Renal pelvis (tissue), 4 donors: ENCODE data around the gene SMARCA2. TPM values are rescaled to one million over a fixed set of nuclear protein-coding genes. Genes with fewer than 3 reads are reported as not detected.

Experiments used
- DNase-seq: peaks from one replicate; pipeline ENCODE4 v3.0.0-alpha.2; 2013
- polyA plus RNA-seq, 3 donors: library from polyadenylated mRNA; unstranded; fragments of 120-200 nt; gene quantifications; one replicate each; pipeline ENCODE4 v1.2.1, GENCODE V29; 2013; ENCODE audit not compliant: insufficient read length in 3 of 3

SMARCA2 gene
- polyA plus RNA-seq, 3 donors, result 75.9 to 115 (median 106) TPM

- DNase-seq, result no peak
These were observed 6.8 kb upstream of the SMARCA2 start for GRCh38 chr9:2008372-2008771.

GRCh38 chr9:2012347-2012746 is 2.8 kb upstream of the SMARCA2 start:
- no peak for DNase-seq

- DNase-seq, result no peak
These were observed 1.2 kb upstream of the SMARCA2 start for GRCh38 chr9:2013743-2014475.

GRCh38 chr9:2015581-2016407 is 647 bp downstream of the SMARCA2 start:
- peak; percentile 34 for DNase-seq

- DNase-seq, result peak; percentile 53
These were observed 1.5 kb downstream of the SMARCA2 start for GRCh38 chr9:2016408-2017330.

GRCh38 chr9:2017331-2018161 is 2.4 kb downstream of the SMARCA2 start:
- peak; percentile 71 for DNase-seq

- DNase-seq, result no peak
These were observed 3.1 kb downstream of the SMARCA2 start for GRCh38 chr9:2018162-2018643.

- no peak for DNase-seq
These were observed 3.8 kb downstream of the SMARCA2 start for GRCh38 chr9:2018764-2019558.

GRCh38 chr9:2019723-2020122 is 4.6 kb downstream of the SMARCA2 start:
- DNase-seq, result no peak

- DNase-seq, result no peak
These were observed 6.6 kb downstream of the SMARCA2 start for GRCh38 chr9:2021731-2022130.

- no peak for DNase-seq
These were observed 7.4 kb downstream of the SMARCA2 start for GRCh38 chr9:2022560-2022959.

GRCh38 chr9:2023042-2023441 is 7.9 kb downstream of the SMARCA2 start:
- no peak for DNase-seq

- DNase-seq, result no peak
These were observed 8.4 kb downstream of the SMARCA2 start for GRCh38 chr9:2023532-2023931.

- DNase-seq, result no peak
These were observed 10.0 kb downstream of the SMARCA2 start for GRCh38 chr9:2024888-2025782.

GRCh38 chr9:2026220-2026997 is 11.3 kb downstream of the SMARCA2 start:
- DNase-seq, result no peak

- DNase-seq, result no peak
These were observed 12.5 kb downstream of the SMARCA2 start for GRCh38 chr9:2027543-2028160.

- DNase-seq, result no peak
These were observed 13.7 kb downstream of the SMARCA2 start for GRCh38 chr9:2028888-2029287.

GRCh38 chr9:2029666-2030170 is 14.6 kb downstream of the SMARCA2 start:
- DNase-seq, result no peak
